Measurements from ENCODE around the gene CACNG5.

The CACNG5 gene

GRCh38 chr17:66841328-66841727 is 6.4 kb downstream of the CACNG5 start:
- Histone ChIP-seq H3K27me3 (ENCODE audit: control insufficient read depth, insufficient read depth, low read length) (peaks cover 24% of the 10 kb centered on the region), H3K9me3 (ENCODE audit: control insufficient read depth, low read length) (no peaks in the 10 kb centered on the region), H3K4me1 (ENCODE audit: control insufficient read depth, insufficient read depth, low read length) (no peaks in the 10 kb centered on the region), H3K9ac (ENCODE audit: low read length) (no peak overlapping the region), H3K36me3 (ENCODE audit: control insufficient read depth, insufficient read depth, low read length) (no peaks in the 10 kb centered on the region), H3K4me3 (ENCODE audit: low read length) (no peak overlapping the region)

- peaks cover 20% of the 10 kb centered on the region for H3K27me3 ChIP-seq (ENCODE audit: control insufficient read depth, insufficient read depth, low read length)
- H3K4me3 ChIP-seq (ENCODE audit: low read length), result no peak overlapping the region
- no peaks in the 10 kb centered on the region for H3K9me3 ChIP-seq (ENCODE audit: control insufficient read depth, low read length)
- no peak overlapping the region for H3K9ac ChIP-seq (ENCODE audit: low read length)
- no peaks in the 10 kb centered on the region for H3K4me1 ChIP-seq (ENCODE audit: control insufficient read depth, insufficient read depth, low read length)
- no peaks in the 10 kb centered on the region for H3K36me3 ChIP-seq (ENCODE audit: control insufficient read depth, insufficient read depth, low read length)
These were observed 6.8 kb downstream of the CACNG5 start for GRCh38 chr17:66841744-66842143.

GRCh38 chr17:66842505-66842904 is 7.6 kb downstream of the CACNG5 start:
- Histone ChIP-seq H3K36me3 (ENCODE audit: control insufficient read depth, insufficient read depth, low read length) (no peaks in the 10 kb centered on the region), H3K27me3 (ENCODE audit: control insufficient read depth, insufficient read depth, low read length) (peaks cover 13% of the 10 kb centered on the region), H3K4me1 (ENCODE audit: control insufficient read depth, insufficient read depth, low read length) (no peaks in the 10 kb centered on the region), H3K9me3 (ENCODE audit: control insufficient read depth, low read length) (no peaks in the 10 kb centered on the region), H3K9ac (ENCODE audit: low read length) (no peak overlapping the region), H3K4me3 (ENCODE audit: low read length) (no peak overlapping the region)

- H3K27me3 ChIP-seq (ENCODE audit: control insufficient read depth, insufficient read depth, low read length), result peaks cover 8% of the 10 kb centered on the region
- no peaks in the 10 kb centered on the region for H3K4me1 ChIP-seq (ENCODE audit: control insufficient read depth, insufficient read depth, low read length)
- no peaks in the 10 kb centered on the region for H3K9me3 ChIP-seq (ENCODE audit: control insufficient read depth, low read length)
- H3K4me3 ChIP-seq (ENCODE audit: low read length), result no peak overlapping the region
- no peaks in the 10 kb centered on the region for H3K36me3 ChIP-seq (ENCODE audit: control insufficient read depth, insufficient read depth, low read length)
- H3K9ac ChIP-seq (ENCODE audit: low read length), result no peak overlapping the region
These were observed 8.0 kb downstream of the CACNG5 start for GRCh38 chr17:66842959-66843358.

- no peak overlapping the region for H3K4me3 ChIP-seq (ENCODE audit: low read length)
- H3K27me3 ChIP-seq (ENCODE audit: control insufficient read depth, insufficient read depth, low read length), result peaks cover 7% of the 10 kb centered on the region
- H3K9me3 ChIP-seq (ENCODE audit: control insufficient read depth, low read length), result no peaks in the 10 kb centered on the region
- H3K36me3 ChIP-seq (ENCODE audit: control insufficient read depth, insufficient read depth, low read length), result no peaks in the 10 kb centered on the region
- H3K9ac ChIP-seq (ENCODE audit: low read length), result no peak overlapping the region
- no peaks in the 10 kb centered on the region for H3K4me1 ChIP-seq (ENCODE audit: control insufficient read depth, insufficient read depth, low read length)
These were observed 8.7 kb downstream of the CACNG5 start for GRCh38 chr17:66843627-66844026.

GRCh38 chr17:66847704-66848103 is 12.8 kb downstream of the CACNG5 start:
- Histone ChIP-seq H3K4me3 (ENCODE audit: low read length) (no peak overlapping the region), H3K9ac (ENCODE audit: low read length) (no peak overlapping the region), H3K9me3 (ENCODE audit: control insufficient read depth, low read length) (no peaks in the 10 kb centered on the region), H3K36me3 (ENCODE audit: control insufficient read depth, insufficient read depth, low read length) (no peaks in the 10 kb centered on the region), H3K4me1 (ENCODE audit: control insufficient read depth, insufficient read depth, low read length) (no peaks in the 10 kb centered on the region), H3K27me3 (ENCODE audit: control insufficient read depth, insufficient read depth, low read length) (no peaks in the 10 kb centered on the region)

- Histone ChIP-seq H3K36me3 (ENCODE audit: control insufficient read depth, insufficient read depth, low read length) (no peaks in the 10 kb centered on the region), H3K4me3 (ENCODE audit: low read length) (no peak overlapping the region), H3K9me3 (ENCODE audit: control insufficient read depth, low read length) (no peaks in the 10 kb centered on the region), H3K4me1 (ENCODE audit: control insufficient read depth, insufficient read depth, low read length) (no peaks in the 10 kb centered on the region), H3K27me3 (ENCODE audit: control insufficient read depth, insufficient read depth, low read length) (peaks cover 3% of the 10 kb centered on the region), H3K9ac (ENCODE audit: low read length) (no peak overlapping the region)
These were observed 13.6 kb downstream of the CACNG5 start for GRCh38 chr17:66848496-66848895.

GRCh38 chr17:66849032-66849655 is 14.2 kb downstream of the CACNG5 start:
- no peaks in the 10 kb centered on the region for H3K36me3 ChIP-seq (ENCODE audit: control insufficient read depth, insufficient read depth, low read length)
- H3K9me3 ChIP-seq (ENCODE audit: control insufficient read depth, low read length), result no peaks in the 10 kb centered on the region
- no peaks in the 10 kb centered on the region for H3K4me1 ChIP-seq (ENCODE audit: control insufficient read depth, insufficient read depth, low read length)
- H3K4me3 ChIP-seq (ENCODE audit: low read length), result no peak overlapping the region
- no peak overlapping the region for H3K9ac ChIP-seq (ENCODE audit: low read length)
- peaks cover 3% of the 10 kb centered on the region for H3K27me3 ChIP-seq (ENCODE audit: control insufficient read depth, insufficient read depth, low read length)

- H3K36me3 ChIP-seq (ENCODE audit: control insufficient read depth, insufficient read depth, low read length), result no peaks in the 10 kb centered on the region
- no peak overlapping the region for H3K4me3 ChIP-seq (ENCODE audit: low read length)
- H3K27me3 ChIP-seq (ENCODE audit: control insufficient read depth, insufficient read depth, low read length), result peaks cover 3% of the 10 kb centered on the region
- no peaks in the 10 kb centered on the region for H3K9me3 ChIP-seq (ENCODE audit: control insufficient read depth, low read length)
- H3K4me1 ChIP-seq (ENCODE audit: control insufficient read depth, insufficient read depth, low read length), result no peaks in the 10 kb centered on the region
- no peak overlapping the region for H3K9ac ChIP-seq (ENCODE audit: low read length)
These were observed 15.1 kb downstream of the CACNG5 start for GRCh38 chr17:66849851-66850580.

GRCh38 chr17:66850692-66851091 is 15.8 kb downstream of the CACNG5 start:
- Histone ChIP-seq H3K4me3 (ENCODE audit: low read length) (no peak overlapping the region), H3K27me3 (ENCODE audit: control insufficient read depth, insufficient read depth, low read length) (peaks cover 3% of the 10 kb centered on the region), H3K9ac (ENCODE audit: low read length) (no peak overlapping the region), H3K9me3 (ENCODE audit: control insufficient read depth, low read length) (no peaks in the 10 kb centered on the region), H3K4me1 (ENCODE audit: control insufficient read depth, insufficient read depth, low read length) (no peaks in the 10 kb centered on the region), H3K36me3 (ENCODE audit: control insufficient read depth, insufficient read depth, low read length) (no peaks in the 10 kb centered on the region)

- Histone ChIP-seq H3K9me3 (ENCODE audit: control insufficient read depth, low read length) (no peaks in the 10 kb centered on the region), H3K36me3 (ENCODE audit: control insufficient read depth, insufficient read depth, low read length) (no peaks in the 10 kb centered on the region), H3K4me3 (ENCODE audit: low read length) (no peak overlapping the region), H3K4me1 (ENCODE audit: control insufficient read depth, insufficient read depth, low read length) (no peaks in the 10 kb centered on the region), H3K27me3 (ENCODE audit: control insufficient read depth, insufficient read depth, low read length) (peaks cover 3% of the 10 kb centered on the region), H3K9ac (ENCODE audit: low read length) (no peak overlapping the region)
These were observed 20.3 kb downstream of the CACNG5 start for GRCh38 chr17:66855204-66855603.

- no peaks in the 10 kb centered on the region for H3K4me1 ChIP-seq (ENCODE audit: control insufficient read depth, insufficient read depth, low read length)
- no peaks in the 10 kb centered on the region for H3K36me3 ChIP-seq (ENCODE audit: control insufficient read depth, insufficient read depth, low read length)
- no peak overlapping the region for H3K4me3 ChIP-seq (ENCODE audit: low read length)
- no peaks in the 10 kb centered on the region for H3K27me3 ChIP-seq (ENCODE audit: control insufficient read depth, insufficient read depth, low read length)
- no peaks in the 10 kb centered on the region for H3K9me3 ChIP-seq (ENCODE audit: control insufficient read depth, low read length)
- H3K9ac ChIP-seq (ENCODE audit: low read length), result no peak overlapping the region
These were observed 23.5 kb downstream of the CACNG5 start for GRCh38 chr17:66858226-66859083.
